Neural cell (in vitro differentiated cells): Measurements from ENCODE around the gene SLC24A5.

ENCODE experiments used
- CTCF ChIP-seq: fragments of 450-650 bp; IDR thresholded peaks from 2 replicates; pipeline ENCODE4 v1.5.1; 2014; ENCODE audit warnings: antibody characterized with exemption, mild to moderate bottlenecking, moderate library complexity; ENCODE audit not compliant: poor library complexity, severe bottlenecking
- EZH2 ChIP-seq: fragments of 200-600, 300-800 bp; shearing (Covaris generic), sonication (generic); IDR thresholded peaks from 2 replicates; pipeline ENCODE4 v1.6.1; 2014; ENCODE audit warnings: antibody characterized with exemption, low read length, borderline replicate concordance, mild to moderate bottlenecking; ENCODE audit not compliant: insufficient read depth, poor library complexity, severe bottlenecking
- POLR2AphosphoS5 ChIP-seq: IDR thresholded peaks from 2 replicates; pipeline ENCODE4 v1.6.1; 2012
- REST ChIP-seq: IDR thresholded peaks from 2 replicates; pipeline ENCODE4 v1.6.1; 2012; ENCODE audit warnings: borderline replicate concordance
- TAF1 ChIP-seq: IDR thresholded peaks from 2 replicates; pipeline ENCODE4 v1.6.1; 2012; ENCODE audit warnings: low read depth

- TF ChIP-seq REST = no peak
- no peak for TF ChIP-seq TAF1
- TF ChIP-seq CTCF = no peak
- no peak for TF ChIP-seq POLR2AphosphoS5
- TF ChIP-seq EZH2 = no peak
Measured at GRCh38 chr15:48175126-48175525, 54.3 kb downstream of the SLC24A5 start.
